Measurements from ENCODE around the gene RBM44.
"Not testable (repeated sequence)": the region's sequence is repeated elsewhere in the genome, so short reads cannot be mapped to it uniquely, and the experiment has no call there.

The RBM44 gene

DNA sequence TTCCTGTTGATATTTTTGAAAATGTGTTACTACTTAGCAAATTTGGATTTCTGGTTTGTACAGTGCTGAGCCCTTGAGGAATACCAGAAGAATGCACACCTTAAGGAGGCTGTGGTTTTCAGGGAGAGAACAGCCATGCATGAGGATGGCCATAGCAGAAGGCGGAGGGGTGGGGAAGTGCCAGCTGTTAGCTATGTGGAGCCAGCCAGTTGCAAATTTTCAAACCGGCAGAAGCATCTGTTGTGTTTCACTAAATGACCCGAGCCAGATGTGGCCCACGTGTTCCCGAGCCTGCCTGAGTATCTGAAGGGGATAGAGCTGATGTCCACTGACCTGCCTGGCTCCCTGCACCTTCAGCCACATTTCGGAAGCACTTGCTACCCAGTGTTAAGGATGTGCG is 16.4 kb upstream of the RBM44 start:
- no peak for DNase-seq (ENCODE audit: low read depth, low spot score)

DNA sequence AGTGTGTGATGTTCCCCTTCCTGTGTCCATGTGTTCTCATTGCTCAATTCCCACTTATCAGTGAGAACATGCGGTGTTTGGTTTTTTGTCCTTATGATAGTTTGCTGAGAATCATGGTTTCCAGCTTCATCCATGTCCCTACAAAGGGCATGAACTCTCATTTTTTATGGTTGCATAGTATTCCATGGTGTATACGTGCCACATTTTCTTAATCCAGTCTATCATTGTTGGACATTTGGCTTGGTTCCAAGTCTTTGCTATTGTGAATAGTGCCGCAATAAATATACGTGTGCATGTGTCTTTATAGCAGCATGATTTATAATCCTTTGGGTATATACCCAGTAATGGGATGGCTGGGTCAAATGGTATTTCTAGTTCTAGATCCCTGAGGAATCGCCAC is 14.9 kb upstream of the RBM44 start:
- not testable (repeated sequence) for DNase-seq (ENCODE audit: low read depth, low spot score)

- no peak for DNase-seq (ENCODE audit: low read depth, low spot score)
Measured at GRCh38 chr2:237786936-237787335, 11.6 kb upstream of the RBM44 start.

- no peak for DNase-seq (ENCODE audit: low read depth, low spot score)
Measured at GRCh38 chr2:237790353-237790752, 8.2 kb upstream of the RBM44 start.

DNA sequence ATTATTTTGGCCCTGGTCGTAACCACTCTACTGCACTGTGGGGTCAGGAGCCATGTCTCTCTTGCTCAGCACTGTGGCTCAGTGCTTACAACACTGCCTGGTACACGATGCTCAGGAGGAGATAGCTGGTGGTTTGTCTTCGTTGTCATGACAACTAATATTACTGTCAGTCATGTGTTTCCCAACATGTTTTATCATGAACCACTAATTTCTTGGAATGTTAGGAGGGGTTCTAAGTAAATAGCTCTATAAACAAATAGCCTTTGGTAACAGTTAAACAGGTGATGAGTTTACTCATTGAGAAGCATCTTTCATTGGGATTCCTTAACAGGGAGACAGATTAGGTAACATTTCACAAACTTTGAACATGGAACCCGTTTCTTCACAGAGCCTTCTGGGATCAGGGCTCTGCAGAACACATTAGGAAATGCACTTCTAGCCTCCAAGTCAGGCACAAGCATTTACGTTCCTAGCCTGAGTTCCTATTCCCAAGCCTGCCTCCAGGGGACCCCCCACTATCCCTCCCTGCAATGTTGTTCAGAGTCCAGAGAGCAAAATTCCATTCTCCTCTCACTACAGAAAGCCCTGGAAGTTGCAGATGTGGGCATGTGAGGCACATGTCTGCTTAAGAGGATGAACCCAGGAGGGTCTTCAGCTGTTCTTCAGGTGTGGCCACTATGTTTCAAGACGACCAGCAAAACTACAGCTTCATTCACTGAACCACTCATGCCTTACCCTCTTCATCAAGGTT is 6.4 kb upstream of the RBM44 start:
- DNase-seq (ENCODE audit: low read depth, low spot score), result no peak

DNA sequence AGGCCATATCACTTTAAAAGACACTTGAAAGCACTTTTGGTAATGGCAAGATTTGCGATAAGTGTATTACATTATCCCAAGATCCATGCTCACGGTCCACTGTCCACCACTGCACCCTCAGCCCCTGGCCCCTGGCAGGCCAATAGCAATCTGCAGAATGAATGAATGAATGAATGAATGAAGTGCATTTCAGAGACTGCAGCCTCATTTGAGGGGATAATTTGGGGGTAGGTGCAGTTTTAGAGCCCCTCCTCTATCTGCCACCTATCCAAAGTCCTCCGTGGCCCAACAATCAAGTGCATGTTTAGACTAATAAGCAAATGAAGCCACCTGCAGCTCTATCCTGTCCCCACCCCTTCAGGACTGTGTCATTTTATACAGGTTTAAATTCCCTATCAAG is 1.3 kb upstream of the RBM44 start:
- DNase-seq (ENCODE audit: low read depth, low spot score), result no peak

DNA sequence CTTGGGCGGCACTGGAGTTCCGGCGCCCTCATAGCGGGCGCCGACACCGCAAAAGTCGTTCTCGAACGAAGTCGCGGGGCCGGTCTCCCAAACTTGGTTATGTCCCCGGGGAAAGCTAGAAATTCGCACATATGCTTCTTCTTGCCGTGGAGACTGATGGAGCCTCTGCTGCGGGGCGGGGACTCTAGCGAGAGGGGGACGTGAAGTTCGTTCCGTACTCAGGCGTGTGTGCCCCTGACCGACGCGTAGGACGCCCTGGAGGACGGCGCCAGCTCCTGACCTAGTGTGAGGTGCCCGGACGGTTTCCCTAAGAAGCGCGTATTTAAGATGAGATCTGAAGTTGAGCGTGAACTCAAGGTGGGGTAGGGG is 465 bp downstream of the RBM44 start:
- DNase-seq (ENCODE audit: low read depth, low spot score), result no peak

- DNase-seq (ENCODE audit: low read depth, low spot score), result no peak
Measured at GRCh38 chr2:237801466-237801865, 2.9 kb downstream of the RBM44 start.

GRCh38 chr2:237806334-237806733 is 7.8 kb downstream of the RBM44 start:
- no peak for DNase-seq (ENCODE audit: low read depth, low spot score)

GRCh38 chr2:237815637-237816036 is 17.1 kb downstream of the RBM44 start:
- no peak for DNase-seq (ENCODE audit: low read depth, low spot score)

DNA sequence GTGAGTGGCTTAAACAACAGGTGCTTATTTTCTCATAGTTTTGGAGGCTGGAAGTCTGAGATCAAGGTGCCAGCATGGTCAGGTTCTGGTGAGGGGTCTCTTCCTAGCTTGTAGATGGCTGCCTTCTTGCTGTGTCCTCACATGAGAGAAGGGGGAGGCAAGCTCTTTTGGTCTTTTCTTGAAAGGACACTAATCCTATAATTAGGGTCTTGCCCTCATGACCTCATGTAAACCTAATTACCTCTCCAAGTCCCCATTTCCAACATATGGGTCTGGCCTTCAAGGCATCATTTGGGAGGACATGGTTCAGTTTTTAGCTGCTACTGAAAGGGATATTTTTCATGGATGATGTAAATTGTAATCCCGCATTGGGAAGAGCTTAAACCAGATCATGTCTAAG is 18.0 kb downstream of the RBM44 start:
- DNase-seq (ENCODE audit: low read depth, low spot score), result no peak

DNA sequence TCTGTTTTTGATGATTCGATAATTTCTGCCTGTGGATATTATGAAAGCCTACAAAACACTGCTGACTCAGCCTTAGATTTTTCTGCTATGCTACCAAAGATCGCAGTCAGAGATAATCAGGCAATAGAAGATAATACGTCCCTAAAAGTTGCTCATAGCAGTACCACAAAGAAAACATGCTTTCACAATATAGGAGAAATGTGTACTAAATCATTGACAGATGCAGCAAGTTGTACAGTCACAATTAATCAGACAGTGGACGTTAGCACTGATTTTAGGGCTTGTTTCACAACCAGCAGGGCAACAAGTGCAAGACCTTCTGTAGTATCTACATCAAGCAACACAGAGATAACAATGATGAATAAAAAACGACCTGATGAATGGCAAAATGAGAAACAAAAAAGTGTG is 19.5 kb downstream of the RBM44 start:
- no peak for DNase-seq (ENCODE audit: low read depth, low spot score)

DNA sequence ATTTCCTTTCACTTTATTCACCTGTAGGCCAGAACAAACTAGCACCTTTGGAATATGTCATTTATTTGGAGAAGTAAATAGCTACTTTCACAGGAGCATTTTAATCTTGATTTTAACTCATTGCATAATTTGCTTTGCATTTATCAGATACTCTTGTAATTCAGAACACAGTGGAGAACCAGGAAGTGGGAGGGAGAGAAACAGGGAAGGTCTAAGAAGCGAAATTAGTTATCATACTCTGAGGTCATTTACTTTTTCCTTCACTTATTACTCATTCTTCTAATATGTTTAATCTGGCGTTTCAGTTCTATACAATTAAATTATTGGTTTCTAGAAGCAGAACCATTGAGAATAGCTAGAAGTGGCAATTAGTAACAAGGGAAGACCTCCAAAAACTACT is 20.7 kb downstream of the RBM44 start:
- no peak for DNase-seq (ENCODE audit: low read depth, low spot score)

GRCh38 chr2:237820421-237820820 is 21.8 kb downstream of the RBM44 start:
- DNase-seq (ENCODE audit: low read depth, low spot score), result no peak

DNA sequence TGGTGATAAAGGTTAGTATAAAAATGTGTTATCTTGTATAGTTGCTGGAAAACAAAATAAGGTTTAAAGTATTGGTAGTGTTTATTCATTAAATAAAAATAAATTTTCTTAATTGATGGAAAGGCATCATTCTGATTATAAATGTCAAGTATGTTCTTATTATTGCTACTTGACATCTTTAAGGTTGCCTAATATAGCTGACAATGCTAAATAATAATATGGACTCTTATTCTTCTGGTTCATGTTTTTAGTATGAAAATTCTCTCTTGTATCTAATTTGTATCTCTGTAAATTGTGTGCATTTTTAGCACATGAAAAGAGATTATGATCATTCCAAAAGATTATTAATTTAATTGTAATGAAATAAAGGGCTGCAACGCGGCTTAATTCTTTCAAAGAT is 25.0 kb downstream of the RBM44 start:
- DNase-seq (ENCODE audit: low read depth, low spot score), result no peak

GRCh38 chr2:237824085-237824484 is 25.5 kb downstream of the RBM44 start:
- no peak for DNase-seq (ENCODE audit: low read depth, low spot score)

GRCh38 chr2:237827421-237827987 is 28.9 kb downstream of the RBM44 start:
- DNase-seq (ENCODE audit: low read depth, low spot score), result no peak

DNA sequence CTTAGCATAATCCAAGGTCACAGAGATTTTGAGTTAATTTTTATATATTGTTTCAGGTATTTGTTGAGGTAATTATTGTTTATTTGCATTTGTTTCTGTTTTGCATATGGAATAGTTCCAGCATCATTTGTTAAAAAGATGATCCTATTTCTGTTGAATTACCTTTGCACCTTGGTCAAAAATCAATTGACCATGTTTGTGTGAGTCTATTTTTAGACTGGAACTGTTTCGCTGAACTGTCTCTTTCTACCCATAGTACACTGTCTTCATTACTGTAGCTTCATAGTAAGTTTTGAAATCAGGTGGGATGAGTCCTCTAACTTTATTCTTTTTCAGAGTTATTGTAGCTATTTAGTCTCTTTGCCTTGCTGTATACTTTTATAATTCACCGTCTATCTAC is 31.9 kb downstream of the RBM44 start:
- DNase-seq (ENCODE audit: low read depth, low spot score), result no peak

DNA sequence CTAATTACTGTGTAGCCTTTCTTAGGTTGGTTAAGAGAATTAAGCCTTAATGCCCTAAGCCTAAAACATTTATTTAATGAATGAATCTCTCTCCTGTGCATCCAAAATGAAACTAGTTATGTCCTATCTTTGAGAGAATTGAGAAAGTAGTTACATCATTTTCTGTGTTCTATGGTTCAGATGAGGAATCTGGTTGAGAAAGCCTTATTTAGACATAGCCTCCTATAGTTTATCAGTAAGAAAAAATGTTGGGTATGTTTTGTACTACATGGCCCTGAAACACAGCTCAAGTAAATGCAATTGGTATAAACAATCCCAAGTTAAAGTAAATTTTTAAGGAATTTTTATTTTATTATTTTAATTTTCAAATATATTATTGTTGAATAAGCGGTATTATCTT is 35.0 kb downstream of the RBM44 start:
- no peak for DNase-seq (ENCODE audit: low read depth, low spot score)

DNA sequence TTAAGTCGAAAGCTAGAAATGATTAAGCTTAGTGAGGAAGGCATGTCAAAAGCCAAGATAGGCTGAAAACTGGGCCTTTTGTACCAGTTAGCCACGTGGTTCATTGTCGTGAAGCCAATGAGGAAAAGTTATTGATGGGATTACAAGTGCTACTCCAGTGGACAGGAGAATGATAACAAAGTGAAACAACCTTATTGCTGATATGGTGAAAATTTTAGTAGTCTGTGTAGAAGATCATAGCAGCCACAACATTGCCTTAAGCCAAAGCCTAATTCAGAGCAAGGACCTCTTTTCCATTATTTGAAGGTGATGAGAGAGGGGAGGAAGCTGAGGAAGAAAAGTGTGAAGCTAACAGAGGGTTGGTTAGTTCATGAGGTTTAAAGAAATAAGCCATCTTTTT is 36.8 kb downstream of the RBM44 start:
- no peak for DNase-seq (ENCODE audit: low read depth, low spot score)

GRCh38 chr2:237841051-237841450 is 42.5 kb downstream of the RBM44 start:
- no peak for DNase-seq (ENCODE audit: low read depth, low spot score)

DNA sequence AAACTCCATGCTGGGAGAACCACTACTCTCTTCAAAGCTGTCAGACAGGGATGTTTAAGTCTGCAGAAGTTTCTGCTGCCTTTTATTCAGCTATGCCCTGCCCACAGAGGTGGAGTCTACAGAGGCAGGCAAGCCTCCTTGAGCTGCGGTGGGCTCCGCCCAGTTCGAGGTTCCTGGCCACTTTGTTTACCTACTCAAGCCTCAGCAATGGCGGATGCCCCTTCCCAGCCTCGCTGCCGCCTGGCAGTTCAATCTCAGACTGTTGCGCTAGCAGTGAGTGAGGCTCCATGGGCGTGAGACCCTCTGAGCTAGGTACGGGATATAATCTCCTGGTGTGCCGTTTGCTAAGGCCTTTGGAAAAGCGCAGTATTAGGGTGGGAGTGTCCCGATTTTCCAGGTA is 50.4 kb downstream of the RBM44 start:
- DNase-seq (ENCODE audit: low read depth, low spot score), result not testable (repeated sequence)

DNA sequence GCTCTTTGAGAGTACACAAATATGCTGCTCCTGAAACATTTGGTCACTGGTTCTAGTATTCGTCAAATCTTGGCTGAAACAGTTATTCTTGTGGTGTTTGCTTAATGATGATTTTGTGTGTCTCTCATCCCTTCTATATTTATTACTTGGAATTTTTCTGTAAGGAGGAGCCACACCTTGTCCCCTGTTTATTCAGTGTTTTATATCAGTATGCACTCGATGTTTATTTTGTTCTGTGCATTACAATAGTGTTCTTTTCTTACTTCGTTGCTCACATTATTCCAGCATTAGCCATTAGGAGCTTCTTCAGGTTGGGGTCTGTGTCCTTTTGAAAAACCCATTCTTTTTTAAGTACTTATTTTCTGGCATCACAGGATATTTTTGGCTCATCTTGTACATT is 55.7 kb downstream of the RBM44 start:
- DNase-seq (ENCODE audit: low read depth, low spot score), result no peak

DNA sequence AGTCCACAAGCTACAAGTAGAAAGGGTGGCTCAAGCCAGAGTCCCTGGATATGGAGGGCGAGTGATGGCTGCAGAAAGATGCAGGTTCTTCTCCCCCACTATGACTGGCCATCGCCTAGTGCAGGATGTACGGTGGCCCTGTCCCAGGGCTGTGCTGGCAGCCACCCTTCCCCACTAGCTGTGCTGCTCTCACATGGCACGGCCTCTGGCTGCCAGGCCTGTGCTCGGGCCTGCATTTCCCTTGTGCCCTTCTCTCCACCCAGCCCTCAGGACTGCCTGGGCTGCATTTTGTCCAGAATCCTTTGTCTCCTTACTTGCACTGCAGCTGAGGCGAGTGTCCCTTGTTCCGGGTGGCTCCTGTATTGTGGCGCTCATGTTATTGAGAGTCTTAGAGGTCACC is 59.2 kb downstream of the RBM44 start:
- no peak for DNase-seq (ENCODE audit: low read depth, low spot score)
